Stomach (tissue), 4 donors: ENCODE data around the gene MAPK4.

Experiments
- EP300 ChIP-seq: sonication (generic); formaldehyde crosslinking; IDR thresholded peaks from one replicate; pipeline ENCODE4 v1.6.1; 2017; ENCODE audit warnings: antibody characterized with exemption
- POLR2A ChIP-seq, 4 donors: fragments of 450-650 bp; IDR thresholded peaks; one replicate each; pipeline ENCODE4 v1.6.1; 2016; ENCODE audit warnings: antibody characterized with exemption in 4 of 4, control low read depth in 2 of 4, mild to moderate bottlenecking in 1 of 4, moderate library complexity in 1 of 4
- POLR2AphosphoS5 ChIP-seq, 3 donors: sonication (generic); formaldehyde crosslinking; IDR thresholded peaks; one replicate each; pipeline ENCODE4 v1.6.1; 2016; ENCODE audit warnings: antibody characterized with exemption in 3 of 3
- TF ChIP-seq, protein P1 (sequence below), 7 experiments: fragments of 450-650 bp in 4 of 7; fragments of 200-600 bp in 3 of 7; sonication (generic) in 3 of 7; IDR thresholded peaks; one replicate each; pipeline ENCODE4 v1.5.1; 2016 to 2019; ENCODE audit warnings: antibody characterized with exemption in 7 of 7, control low read depth in 2 of 7, mild to moderate bottlenecking in 1 of 7

DNA sequence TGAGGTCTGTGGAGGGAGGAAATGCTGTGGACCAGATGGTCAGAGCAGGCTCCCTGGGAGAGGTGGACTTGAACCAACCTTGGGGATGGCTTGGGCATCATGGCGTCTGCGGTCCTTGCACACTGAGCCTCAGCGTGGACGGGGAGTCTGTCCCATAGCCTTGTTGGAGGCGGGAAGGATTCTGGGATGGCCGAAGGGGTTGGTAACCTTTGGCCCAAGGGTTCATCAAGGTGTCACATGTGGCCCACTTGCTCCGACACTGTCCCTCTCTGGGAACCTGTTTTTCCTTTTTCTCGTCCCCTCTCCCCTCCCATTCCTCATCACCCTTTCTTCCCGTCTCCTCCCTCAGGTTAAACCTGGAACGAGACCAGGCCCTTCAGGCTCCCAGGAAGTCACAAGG is 66.4 kb downstream of the MAPK4 start:
- TF ChIP-seq POLR2AphosphoS5 (IDR thresholded peaks at IDR 0.05) (no peak), POLR2A (IDR thresholded peaks at IDR 0.05) (no peak), EP300 (no peak)
- TF ChIP-seq, protein P1, sequence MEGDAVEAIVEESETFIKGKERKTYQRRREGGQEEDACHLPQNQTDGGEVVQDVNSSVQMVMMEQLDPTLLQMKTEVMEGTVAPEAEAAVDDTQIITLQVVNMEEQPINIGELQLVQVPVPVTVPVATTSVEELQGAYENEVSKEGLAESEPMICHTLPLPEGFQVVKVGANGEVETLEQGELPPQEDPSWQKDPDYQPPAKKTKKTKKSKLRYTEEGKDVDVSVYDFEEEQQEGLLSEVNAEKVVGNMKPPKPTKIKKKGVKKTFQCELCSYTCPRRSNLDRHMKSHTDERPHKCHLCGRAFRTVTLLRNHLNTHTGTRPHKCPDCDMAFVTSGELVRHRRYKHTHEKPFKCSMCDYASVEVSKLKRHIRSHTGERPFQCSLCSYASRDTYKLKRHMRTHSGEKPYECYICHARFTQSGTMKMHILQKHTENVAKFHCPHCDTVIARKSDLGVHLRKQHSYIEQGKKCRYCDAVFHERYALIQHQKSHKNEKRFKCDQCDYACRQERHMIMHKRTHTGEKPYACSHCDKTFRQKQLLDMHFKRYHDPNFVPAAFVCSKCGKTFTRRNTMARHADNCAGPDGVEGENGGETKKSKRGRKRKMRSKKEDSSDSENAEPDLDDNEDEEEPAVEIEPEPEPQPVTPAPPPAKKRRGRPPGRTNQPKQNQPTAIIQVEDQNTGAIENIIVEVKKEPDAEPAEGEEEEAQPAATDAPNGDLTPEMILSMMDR (IDR thresholded peaks at IDR 0.05), result no peak
